Spinal cord (tissue), 10 donors: ENCODE measurements around the gene INPP4A. TPM values are rescaled to one million over a fixed set of nuclear protein-coding genes. Genes with fewer than 3 reads are reported as not detected.
"Not testable (repeated sequence)": the region's sequence is repeated elsewhere in the genome, so short reads cannot be mapped to it uniquely, and the experiment has no call there.

ENCODE experiments used
- DNase-seq, 6 donors: peaks; one replicate each; pipeline versions ENCODE4 v3.0.0 to v3.0.0-alpha.2; 2013 to 2015; ENCODE audit warnings: low spot score in 6 of 6, low read depth in 4 of 6
- H3K27ac ChIP-seq: one replicate; pipeline ENCODE4 v1.5.1; 2013; ENCODE audit warnings: low read depth, low read length, control low read depth
- H3K27me3 ChIP-seq: one replicate; pipeline ENCODE4 v1.6.1; 2013; ENCODE audit warnings: low read length; ENCODE audit not compliant: control insufficient read depth, insufficient read depth
- H3K36me3 ChIP-seq: one replicate; pipeline ENCODE4 v1.6.1; 2013; ENCODE audit warnings: low read length; ENCODE audit not compliant: control insufficient read depth, insufficient read depth
- H3K4me1 ChIP-seq: one replicate; pipeline ENCODE4 v1.6.1; 2013; ENCODE audit warnings: low read length; ENCODE audit not compliant: control insufficient read depth, insufficient read depth
- H3K4me3 ChIP-seq: one replicate; pipeline ENCODE4 v1.5.1; 2013; ENCODE audit warnings: low read depth, low read length, control low read depth
- H3K9me3 ChIP-seq: one replicate; pipeline ENCODE4 v1.6.1; 2013; ENCODE audit warnings: low read length; ENCODE audit not compliant: control insufficient read depth, insufficient read depth
- WGBS: methylation state at CpG from one replicate; pipeline ENCODE4 v1.1.5; 2013; ENCODE audit warnings: missing lambda C conversion rate; ENCODE audit not compliant: insufficient coverage; 5-methylcytosine and 5-hydroxymethylcytosine counted together
- polyA plus RNA-seq, 2 donors: library from polyadenylated mRNA; unstranded; fragments of 120-200 nt; gene quantifications; one replicate each; pipeline ENCODE4 v1.2.1, GENCODE V29; 2013; ENCODE audit not compliant: insufficient read length in 2 of 2
- total RNA-seq, 2 donors: library from RNA; depleted of rRNA in 1 of 2; stranded (reverse); fragments of 120-200 nt in 1 of 2; fragments of >200 nt in 1 of 2; gene quantifications; one replicate each; pipeline versions ENCODE4 v1.2.3 to v1.2.4, GENCODE V29; 2013 to 2014
- donor health status: healthy.

INPP4A gene
- total and polyA plus RNA-seq, 4 donors, result 31.2 to 55.0 (median 42.0) TPM

DNA sequence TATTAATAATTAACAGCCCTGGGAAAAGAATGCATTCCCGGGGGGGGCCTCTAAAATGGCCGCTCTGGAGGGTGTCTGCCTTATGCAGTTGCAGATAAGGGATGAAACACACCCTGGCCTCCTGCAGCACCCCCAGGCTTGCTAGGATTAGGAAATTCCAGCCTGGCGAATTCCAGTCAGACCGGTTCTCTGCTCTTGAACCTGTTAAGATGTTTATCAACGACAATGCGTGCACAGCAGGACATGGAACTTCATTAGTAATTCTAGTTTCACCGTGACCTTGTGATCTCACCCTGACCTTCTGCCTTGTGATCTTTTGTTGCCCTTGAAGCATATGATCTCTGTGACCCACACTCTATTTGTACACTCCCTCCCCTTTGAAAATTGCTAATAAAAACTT, 30.4 kb upstream of the INPP4A start:
- H3K27me3 ChIP-seq, H3K27ac ChIP-seq, H3K4me3 ChIP-seq, H3K9me3 ChIP-seq, H3K4me1 ChIP-seq, DNase-seq, H3K36me3 ChIP-seq: not testable (repeated sequence)
- WGBS, result 72% methylated on average over 7 of the region's 7 CpGs

DNA sequence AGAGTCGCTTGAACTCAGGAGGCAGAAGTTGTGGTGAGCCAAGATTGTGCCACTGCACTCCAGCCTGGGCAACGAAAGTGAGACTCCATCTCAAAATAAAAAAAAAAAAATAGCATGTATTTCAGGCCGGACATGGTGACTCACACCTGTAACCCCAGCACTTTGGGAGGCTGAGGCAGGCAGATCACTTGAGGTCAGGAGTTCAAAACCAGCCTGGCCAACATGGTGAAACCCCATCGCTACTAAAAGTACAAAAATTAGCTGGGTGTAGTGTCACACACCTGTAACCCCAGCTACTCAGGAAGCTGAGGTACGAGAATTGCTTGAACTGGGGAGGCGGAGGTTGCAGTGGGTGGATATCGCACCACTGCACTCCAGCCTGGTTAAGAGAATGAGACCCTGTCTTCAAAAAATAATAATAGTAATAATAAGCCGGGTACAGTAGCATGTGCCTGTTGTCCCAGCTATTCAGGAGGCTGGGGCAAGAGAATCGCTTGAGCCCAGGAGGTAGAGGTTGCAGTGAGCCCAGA, 28.9 kb upstream of the INPP4A start:
- WGBS, result 97% methylated on average over 5 of the region's 9 CpGs
- H3K4me3 ChIP-seq, H3K9me3 ChIP-seq, H3K36me3 ChIP-seq, H3K27me3 ChIP-seq, DNase-seq, H3K4me1 ChIP-seq, H3K27ac ChIP-seq: not testable (repeated sequence)

DNA sequence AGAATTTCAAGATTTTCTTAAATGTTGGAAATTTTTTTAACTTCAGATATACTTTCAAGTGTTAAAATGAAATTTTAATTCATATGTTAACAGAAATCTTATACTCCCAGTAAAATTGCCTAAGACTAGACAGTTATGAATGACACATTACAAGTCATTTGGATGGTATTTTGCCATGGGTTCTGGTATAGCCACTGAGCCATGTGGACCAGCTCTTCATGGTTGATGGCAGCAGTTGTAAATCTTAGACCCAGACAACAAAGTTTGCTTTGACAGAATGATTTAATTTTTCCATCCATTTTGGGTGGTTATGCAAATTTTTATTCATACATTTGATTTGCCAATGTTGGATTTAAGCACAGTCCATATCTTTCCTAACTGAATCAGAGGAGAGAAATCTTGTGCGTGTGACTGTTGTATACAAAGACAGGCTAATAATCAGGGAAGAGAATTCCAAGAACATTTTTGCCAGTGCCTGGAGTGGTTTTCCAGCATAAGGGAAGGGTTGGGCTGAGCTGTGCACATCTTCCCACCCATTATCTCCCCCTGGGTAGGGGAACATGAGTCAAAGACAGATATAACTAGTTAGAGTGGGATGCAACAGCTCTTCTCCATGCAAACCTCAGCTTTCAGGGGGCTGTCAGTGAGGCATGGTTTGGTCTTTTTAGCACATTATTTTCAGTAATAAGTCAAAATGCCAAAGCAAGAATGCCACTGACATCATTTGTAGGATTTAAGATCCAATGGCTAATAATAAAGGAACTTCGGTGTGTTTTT, 28.1 kb upstream of the INPP4A start:
- no peak overlapping the region for H3K27ac ChIP-seq
- no peaks in the 10 kb centered on the region for H3K4me1 ChIP-seq
- no peak overlapping the region for H3K4me3 ChIP-seq
- peaks cover 1% of the 10 kb centered on the region for H3K9me3 ChIP-seq
- no peaks in the 10 kb centered on the region for H3K27me3 ChIP-seq
- H3K36me3 ChIP-seq, result no peaks in the 10 kb centered on the region
- no CpG with 5 or more reads among the region's 2 CpGs for WGBS
- DNase-seq, result peak in 1 of 6 donors; percentile 44

GRCh38 chr2:98419544-98419943, 25.1 kb upstream of the INPP4A start:
- Histone ChIP-seq H3K4me1 (no peaks in the 10 kb centered on the region), H3K9me3 (no peaks in the 10 kb centered on the region), H3K27me3 (no peaks in the 10 kb centered on the region), H3K36me3 (no peaks in the 10 kb centered on the region), H3K27ac (no peak overlapping the region), H3K4me3 (no peak overlapping the region)
- WGBS, result no CpG with 5 or more reads among the region's 2 CpGs
- peak in 1 of 6 donors; percentile 57 for DNase-seq

DNA sequence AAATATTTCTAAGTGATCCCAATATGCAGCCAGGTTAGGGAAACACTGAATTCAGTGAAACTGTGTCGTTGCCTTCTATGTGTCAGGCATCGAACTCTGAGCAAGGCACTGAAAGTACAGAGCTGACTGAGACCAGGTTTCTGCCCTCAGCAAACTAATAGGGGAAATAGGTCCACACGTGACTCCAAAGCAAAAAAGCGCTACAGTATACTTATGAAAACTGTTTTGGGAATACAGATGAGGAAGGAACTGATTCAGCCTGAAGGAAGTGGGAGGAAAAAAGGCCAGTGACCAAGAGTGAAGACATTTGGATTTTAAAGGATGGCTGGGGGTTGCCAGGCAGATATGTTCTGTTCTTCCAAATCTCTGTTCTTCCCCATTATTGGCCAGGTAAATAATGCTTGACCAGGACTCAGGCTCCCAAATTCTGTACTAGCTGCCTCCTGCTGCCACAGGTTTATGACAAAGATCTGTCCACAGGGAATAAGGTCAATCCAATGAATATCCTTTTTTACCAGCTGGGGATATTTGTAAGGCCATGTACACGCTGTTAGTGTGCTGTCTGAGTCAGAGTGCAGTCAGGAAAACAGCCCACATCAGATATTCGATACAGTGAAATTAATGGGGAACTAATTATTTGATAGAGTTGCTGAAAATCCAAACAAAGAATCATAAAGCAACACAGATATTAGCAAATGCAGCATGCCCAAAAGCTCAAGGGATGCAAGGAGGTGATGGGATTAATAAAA, 24.5 kb upstream of the INPP4A start:
- no peaks in the 10 kb centered on the region for H3K27me3 ChIP-seq
- no peaks in the 10 kb centered on the region for H3K36me3 ChIP-seq
- no peaks in the 10 kb centered on the region for H3K4me1 ChIP-seq
- H3K4me3 ChIP-seq, result no peak overlapping the region
- WGBS, result 71% methylated on average over 4 of the region's 6 CpGs
- H3K27ac ChIP-seq, result no peak overlapping the region
- no peaks in the 10 kb centered on the region for H3K9me3 ChIP-seq
- DNase-seq, result no peak

DNA sequence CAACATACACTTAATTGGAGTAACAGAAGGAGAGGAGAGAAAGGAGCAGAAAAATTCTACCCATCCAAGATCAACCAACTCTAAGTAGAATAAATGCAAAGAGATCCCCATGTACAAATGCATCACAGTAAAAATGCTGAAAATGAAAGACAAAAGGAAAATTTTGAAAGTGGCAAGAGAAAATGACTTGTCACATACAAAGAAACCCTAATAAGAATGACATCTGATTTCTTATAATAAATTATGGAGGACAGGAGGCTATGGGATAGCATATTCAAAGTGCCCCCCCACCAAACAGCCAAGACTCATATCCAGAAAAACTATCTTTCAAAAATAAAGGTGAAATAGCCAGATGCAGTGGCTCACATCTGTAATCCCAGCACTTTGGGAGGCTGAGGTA, 22.2 kb upstream of the INPP4A start:
- Histone ChIP-seq H3K27ac (no peak overlapping the region), H3K36me3 (no peaks in the 10 kb centered on the region), H3K4me3 (no peak overlapping the region), H3K9me3 (no peaks in the 10 kb centered on the region), H3K27me3 (no peaks in the 10 kb centered on the region), H3K4me1 (no peaks in the 10 kb centered on the region)
- DNase-seq, result no peak

GRCh38 chr2:98426771-98427170, 17.9 kb upstream of the INPP4A start:
- WGBS, result no CpG with 5 or more reads among the region's 5 CpGs
- no peak overlapping the region for H3K4me3 ChIP-seq
- no peaks in the 10 kb centered on the region for H3K36me3 ChIP-seq
- H3K27ac ChIP-seq, result no peak overlapping the region
- no peaks in the 10 kb centered on the region for H3K9me3 ChIP-seq
- peak in 1 of 6 donors; percentile 61 for DNase-seq
- H3K27me3 ChIP-seq, result no peaks in the 10 kb centered on the region
- no peaks in the 10 kb centered on the region for H3K4me1 ChIP-seq

GRCh38 chr2:98432145-98432544, 12.5 kb upstream of the INPP4A start:
- Histone ChIP-seq H3K27ac (no peak overlapping the region), H3K27me3 (no peaks in the 10 kb centered on the region), H3K4me1 (no peaks in the 10 kb centered on the region), H3K4me3 (no peak overlapping the region), H3K36me3 (no peaks in the 10 kb centered on the region), H3K9me3 (no peaks in the 10 kb centered on the region)
- no peak for DNase-seq

DNA sequence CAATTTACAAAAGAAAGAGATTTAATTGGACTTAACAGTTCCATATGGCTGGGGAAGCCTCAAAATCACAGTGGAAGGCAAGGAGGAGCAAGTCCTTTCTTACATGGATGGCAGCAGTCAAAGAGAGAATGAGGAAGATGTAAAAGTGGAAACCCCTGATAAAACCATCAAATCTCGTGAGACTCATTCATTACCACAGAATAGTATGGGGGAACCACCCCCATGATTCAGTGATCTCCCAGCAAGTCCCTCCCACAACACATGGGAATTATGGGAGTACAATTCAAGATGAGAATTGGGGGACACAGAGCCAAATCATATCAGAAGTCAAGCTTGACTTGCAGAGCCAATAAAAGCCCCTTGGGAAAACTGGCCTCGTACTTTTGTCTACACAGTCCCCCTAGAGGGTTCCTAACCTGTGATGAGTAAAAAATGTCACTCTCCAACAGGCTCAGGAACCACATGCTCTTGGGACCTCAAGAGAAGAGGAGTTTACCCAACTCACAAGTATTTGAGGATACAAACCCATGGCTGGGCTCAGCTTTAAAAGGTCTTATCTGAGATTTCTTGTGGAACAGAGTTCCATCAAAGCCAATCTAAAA, 11.2 kb upstream of the INPP4A start:
- Histone ChIP-seq H3K4me3 (no peak overlapping the region), H3K4me1 (no peaks in the 10 kb centered on the region), H3K36me3 (no peaks in the 10 kb centered on the region), H3K9me3 (no peaks in the 10 kb centered on the region), H3K27ac (no peak overlapping the region), H3K27me3 (no peaks in the 10 kb centered on the region)
- no CpG with 5 or more reads among the region's 2 CpGs for WGBS
- DNase-seq, result no peak
